LNCaP clone FGC (cell line): Measurements from ENCODE around the gene CDYL.
A peak's percentile ranks its signal among the peaks of the same experiment; 100 is the strongest.

Experiments used
- DNase-seq: peaks from one replicate; pipeline ENCODE4 v3.0.0-alpha.2; 2011; ENCODE audit warnings: low read depth
- H3K4me3 ChIP-seq: 2 replicates; pipeline ENCODE4 v1.5.1; 2011; ENCODE audit warnings: mild to moderate bottlenecking, low read depth, low read length, control low read depth
- CTCF ChIP-seq: IDR thresholded peaks from 2 replicates; pipeline ENCODE4 v1.5.1; 2012; ENCODE audit warnings: mild to moderate bottlenecking; ENCODE audit not compliant: control insufficient read depth, insufficient read depth; ENCODE audit errors: extremely low read depth

The CDYL gene

DNA sequence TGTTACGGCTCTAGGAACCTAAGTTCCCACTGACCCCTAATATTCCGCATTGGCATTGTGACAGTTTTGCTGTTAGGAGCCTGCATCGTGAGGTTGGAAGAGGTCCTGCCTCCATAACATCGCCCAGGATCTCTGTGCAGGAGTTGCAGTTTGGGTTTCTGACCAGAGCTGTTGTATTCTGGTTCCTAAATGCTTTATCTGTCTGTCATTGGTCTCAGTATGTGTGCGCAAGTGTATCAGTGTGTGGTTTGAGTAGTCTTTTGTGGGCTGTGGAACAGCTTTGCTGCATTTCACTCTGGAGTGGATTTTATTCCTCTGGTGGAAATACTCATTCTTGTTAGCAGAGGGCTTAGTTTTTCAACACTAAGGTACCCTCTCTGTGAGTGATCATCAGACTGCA, 95.6 kb downstream of the CDYL start:
- no peak for DNase-seq
- no peak overlapping the region for H3K4me3 ChIP-seq
- TF ChIP-seq CTCF: no peak

GRCh38 chr6:4872841-4873240, 96.6 kb downstream of the CDYL start:
- DNase-seq: no peak
- H3K4me3 ChIP-seq: no peak overlapping the region
- no peak for TF ChIP-seq CTCF

DNA sequence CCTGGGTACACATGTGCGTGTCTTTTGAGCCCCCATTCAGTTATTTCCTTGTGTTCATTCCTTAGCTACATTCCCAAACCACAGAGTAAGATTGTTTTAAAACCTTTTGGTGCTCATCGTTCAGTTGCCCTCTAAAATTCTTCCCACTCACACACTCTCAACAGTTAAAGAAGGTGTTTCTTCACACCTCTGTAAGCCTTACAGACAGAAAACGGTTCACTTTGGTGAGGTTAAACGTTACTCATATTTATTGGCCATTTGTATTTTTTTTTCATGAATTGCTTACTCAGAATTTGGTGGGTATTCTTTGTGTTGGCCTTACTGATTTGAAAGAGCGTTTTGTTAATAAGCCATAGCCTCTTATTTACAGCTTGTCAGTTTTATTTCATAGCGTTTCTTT, 97.7 kb downstream of the CDYL start:
- DNase-seq: no peak
- TF ChIP-seq CTCF: no peak
- H3K4me3 ChIP-seq: no peak overlapping the region

GRCh38 chr6:4879741-4880275, 103.6 kb downstream of the CDYL start:
- H3K4me3 ChIP-seq: no peak overlapping the region
- TF ChIP-seq CTCF: no peak
- no peak for DNase-seq

- H3K4me3 ChIP-seq: no peak overlapping the region
Observed at GRCh38 chr6:4880363-4880762, 104.2 kb downstream of the CDYL start.

GRCh38 chr6:4883298-4883697, 107.1 kb downstream of the CDYL start:
- TF ChIP-seq CTCF: no peak
- DNase-seq: peak; percentile 23
- H3K4me3 ChIP-seq: no peak overlapping the region

More at GRCh38 chr6:4880363-4880762, 104.2 kb downstream of the CDYL start:
- no peak for TF ChIP-seq CTCF
- peak; percentile 59 for DNase-seq

DNA sequence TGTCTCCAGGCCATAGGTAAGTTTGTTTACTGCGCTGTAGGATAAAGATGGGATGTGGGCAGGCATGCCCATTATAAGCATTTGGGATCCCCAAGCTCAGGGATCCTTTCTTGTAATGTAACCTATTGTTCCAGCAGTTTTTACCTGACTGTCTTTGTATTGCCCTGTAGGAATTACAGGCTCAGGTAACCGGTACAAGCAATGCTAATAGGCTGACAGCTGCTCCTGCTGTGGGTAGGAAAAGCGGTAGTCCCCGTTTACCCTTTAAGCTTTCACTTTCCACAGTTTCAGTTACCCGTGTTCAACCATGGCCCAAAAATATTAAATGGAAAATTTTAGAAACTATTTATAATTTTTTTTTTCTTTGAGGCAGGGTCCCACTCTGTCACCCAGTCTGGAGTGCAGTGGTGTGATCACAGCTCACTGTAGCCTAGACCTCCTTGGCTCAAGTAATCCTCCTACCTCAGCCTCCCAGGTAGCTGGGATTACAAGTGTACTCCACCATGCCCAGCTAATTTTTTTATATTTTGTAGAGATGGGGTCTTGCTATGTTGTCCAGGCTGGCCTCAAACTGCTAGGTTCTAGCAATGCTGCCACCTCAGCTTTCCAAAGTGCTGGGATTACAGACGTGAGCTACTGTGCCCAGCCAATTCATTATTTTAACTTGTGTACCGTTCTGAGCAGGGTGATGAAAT, 108.6 kb downstream of the CDYL start:
- DNase-seq: no peak
- no peak for TF ChIP-seq CTCF
- no peak overlapping the region for H3K4me3 ChIP-seq
